Ishikawa (cell line): ENCODE data around the gene CNOT6.

Experiments
- CEBPB ChIP-seq: IDR thresholded peaks from 2 replicates; pipeline ENCODE4 v1.6.1; 2012
- CREB1 ChIP-seq: IDR thresholded peaks from 2 replicates; pipeline ENCODE4 v1.6.1; 2012; ENCODE audit warnings: low read depth
- EGR1 ChIP-seq: IDR thresholded peaks from 2 replicates; pipeline ENCODE4 v1.6.1; 2012
- EP300 ChIP-seq: IDR thresholded peaks from 2 replicates; pipeline ENCODE4 v1.6.1; 2012; ENCODE audit warnings: borderline replicate concordance
- FOXM1 ChIP-seq: IDR thresholded peaks from 2 replicates; pipeline ENCODE4 v1.6.1; 2012; ENCODE audit warnings: low read depth, borderline replicate concordance
- NFIC ChIP-seq: IDR thresholded peaks from 2 replicates; pipeline ENCODE4 v1.6.1; 2012
- RAD21 ChIP-seq: IDR thresholded peaks from 2 replicates; pipeline ENCODE4 v1.6.1; 2012; ENCODE audit warnings: low read depth
- TAF1 ChIP-seq: IDR thresholded peaks from 2 replicates; pipeline ENCODE4 v1.6.1; 2012; ENCODE audit warnings: low read depth, mild to moderate bottlenecking
- TCF12 ChIP-seq: IDR thresholded peaks from 2 replicates; pipeline ENCODE4 v1.6.1; 2012; ENCODE audit warnings: low read depth
- TEAD4 ChIP-seq: IDR thresholded peaks from 2 replicates; pipeline ENCODE4 v1.6.1; 2012
- YY1 ChIP-seq: IDR thresholded peaks from 2 replicates; pipeline ENCODE4 v1.6.1; 2012; ENCODE audit warnings: low read depth
- ZBTB7A ChIP-seq: IDR thresholded peaks from 2 replicates; pipeline ENCODE4 v1.6.1; 2012; ENCODE audit warnings: low read depth
- TF ChIP-seq, protein P1 (sequence below): IDR thresholded peaks from 2 replicates; pipeline ENCODE4 v1.6.1; 2012; ENCODE audit warnings: low read depth, mild to moderate bottlenecking
- TF ChIP-seq, protein P2 (sequence below): IDR thresholded peaks from 2 replicates; pipeline ENCODE4 v1.6.1; 2012
- TF ChIP-seq, protein P3 (sequence below): IDR thresholded peaks from 2 replicates; pipeline ENCODE4 v1.6.1; 2012

CNOT6 gene

GRCh38 chr5:180494060-180494509 is at the start of gene CNOT6:
TSS of gene CNOT6 (plus strand) at chr5:180494379. CDS start at chr5:180529277, 34,898 bp downstream.
- TF ChIP-seq, protein P1, sequence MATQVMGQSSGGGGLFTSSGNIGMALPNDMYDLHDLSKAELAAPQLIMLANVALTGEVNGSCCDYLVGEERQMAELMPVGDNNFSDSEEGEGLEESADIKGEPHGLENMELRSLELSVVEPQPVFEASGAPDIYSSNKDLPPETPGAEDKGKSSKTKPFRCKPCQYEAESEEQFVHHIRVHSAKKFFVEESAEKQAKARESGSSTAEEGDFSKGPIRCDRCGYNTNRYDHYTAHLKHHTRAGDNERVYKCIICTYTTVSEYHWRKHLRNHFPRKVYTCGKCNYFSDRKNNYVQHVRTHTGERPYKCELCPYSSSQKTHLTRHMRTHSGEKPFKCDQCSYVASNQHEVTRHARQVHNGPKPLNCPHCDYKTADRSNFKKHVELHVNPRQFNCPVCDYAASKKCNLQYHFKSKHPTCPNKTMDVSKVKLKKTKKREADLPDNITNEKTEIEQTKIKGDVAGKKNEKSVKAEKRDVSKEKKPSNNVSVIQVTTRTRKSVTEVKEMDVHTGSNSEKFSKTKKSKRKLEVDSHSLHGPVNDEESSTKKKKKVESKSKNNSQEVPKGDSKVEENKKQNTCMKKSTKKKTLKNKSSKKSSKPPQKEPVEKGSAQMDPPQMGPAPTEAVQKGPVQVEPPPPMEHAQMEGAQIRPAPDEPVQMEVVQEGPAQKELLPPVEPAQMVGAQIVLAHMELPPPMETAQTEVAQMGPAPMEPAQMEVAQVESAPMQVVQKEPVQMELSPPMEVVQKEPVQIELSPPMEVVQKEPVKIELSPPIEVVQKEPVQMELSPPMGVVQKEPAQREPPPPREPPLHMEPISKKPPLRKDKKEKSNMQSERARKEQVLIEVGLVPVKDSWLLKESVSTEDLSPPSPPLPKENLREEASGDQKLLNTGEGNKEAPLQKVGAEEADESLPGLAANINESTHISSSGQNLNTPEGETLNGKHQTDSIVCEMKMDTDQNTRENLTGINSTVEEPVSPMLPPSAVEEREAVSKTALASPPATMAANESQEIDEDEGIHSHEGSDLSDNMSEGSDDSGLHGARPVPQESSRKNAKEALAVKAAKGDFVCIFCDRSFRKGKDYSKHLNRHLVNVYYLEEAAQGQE = no peak
- peak; percentile 58; the same call in 1 of the 2 replicates for TF ChIP-seq TEAD4
- TF ChIP-seq NFIC = no peak
- no peak for TF ChIP-seq FOXM1
- peak; percentile 23; the same call in 1 of the 2 replicates for TF ChIP-seq EGR1
- TF ChIP-seq ZBTB7A = no peak
- TF ChIP-seq, protein P2, sequence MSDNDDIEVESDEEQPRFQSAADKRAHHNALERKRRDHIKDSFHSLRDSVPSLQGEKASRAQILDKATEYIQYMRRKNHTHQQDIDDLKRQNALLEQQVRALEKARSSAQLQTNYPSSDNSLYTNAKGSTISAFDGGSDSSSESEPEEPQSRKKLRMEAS = peak; percentile 87
- TF ChIP-seq, protein P3, sequence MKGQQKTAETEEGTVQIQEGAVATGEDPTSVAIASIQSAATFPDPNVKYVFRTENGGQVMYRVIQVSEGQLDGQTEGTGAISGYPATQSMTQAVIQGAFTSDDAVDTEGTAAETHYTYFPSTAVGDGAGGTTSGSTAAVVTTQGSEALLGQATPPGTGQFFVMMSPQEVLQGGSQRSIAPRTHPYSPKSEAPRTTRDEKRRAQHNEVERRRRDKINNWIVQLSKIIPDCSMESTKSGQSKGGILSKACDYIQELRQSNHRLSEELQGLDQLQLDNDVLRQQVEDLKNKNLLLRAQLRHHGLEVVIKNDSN = no peak
- peak; percentile 51; the same call in 1 of the 2 replicates for TF ChIP-seq TAF1
- TF ChIP-seq CEBPB = no peak
- no peak for TF ChIP-seq TCF12
- peak; percentile 54; the same call in 1 of the 2 replicates for TF ChIP-seq EP300
- no peak for TF ChIP-seq RAD21
- TF ChIP-seq CREB1 = peak; percentile 19; the same call in 1 of the 2 replicates
- TF ChIP-seq YY1 = peak; percentile 91

DNA sequence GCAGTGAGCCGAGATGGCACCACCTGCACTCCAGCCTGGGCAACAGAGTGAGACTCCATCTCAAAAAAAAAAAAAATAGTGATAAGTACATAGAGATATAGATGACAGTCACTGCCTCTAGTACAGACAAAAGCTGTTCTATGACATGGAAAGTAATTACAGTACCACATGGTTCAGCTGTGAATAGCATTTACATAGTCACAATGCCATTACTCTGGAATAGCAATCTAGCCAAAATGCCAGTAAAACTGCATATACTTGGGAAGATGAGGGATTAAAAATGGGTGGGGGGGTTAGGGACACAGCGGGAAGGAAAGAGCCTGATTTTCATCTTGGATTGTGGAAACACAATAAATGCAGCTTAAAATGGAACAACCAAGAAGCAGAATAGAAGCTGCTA is 39.4 kb upstream of the CNOT6 start:
- TF ChIP-seq ZBTB7A = no peak

DNA sequence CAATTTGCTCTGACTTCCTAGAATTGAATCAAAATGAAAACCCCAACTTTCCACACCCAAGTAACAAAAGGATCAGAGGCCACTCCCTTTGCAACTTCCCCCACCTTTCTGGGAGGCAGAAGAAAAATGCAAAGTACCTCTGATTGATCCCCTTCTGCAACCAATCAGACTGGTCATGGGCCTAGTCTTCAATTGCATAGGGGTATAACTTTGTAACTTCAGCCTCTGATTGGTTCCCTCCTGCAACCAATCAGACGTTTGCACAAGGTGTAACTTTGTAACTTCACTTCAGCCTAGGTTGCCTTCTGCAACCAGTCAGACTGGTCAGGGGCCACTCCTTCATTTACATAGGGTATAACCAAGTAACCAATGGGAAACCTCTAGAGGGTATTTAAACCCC is 38.3 kb upstream of the CNOT6 start:
- TF ChIP-seq CREB1 (no peak), TEAD4 (no peak), TAF1 (no peak), TCF12 (no peak), NFIC (no peak), FOXM1 (no peak), ZBTB7A (no peak), CEBPB (no peak), RAD21 (no peak), EP300 (no peak), EGR1 (no peak), YY1 (no peak)
- TF ChIP-seq, protein P3 = no peak
- TF ChIP-seq, protein P2 = no peak
- TF ChIP-seq, protein P1 = no peak

DNA sequence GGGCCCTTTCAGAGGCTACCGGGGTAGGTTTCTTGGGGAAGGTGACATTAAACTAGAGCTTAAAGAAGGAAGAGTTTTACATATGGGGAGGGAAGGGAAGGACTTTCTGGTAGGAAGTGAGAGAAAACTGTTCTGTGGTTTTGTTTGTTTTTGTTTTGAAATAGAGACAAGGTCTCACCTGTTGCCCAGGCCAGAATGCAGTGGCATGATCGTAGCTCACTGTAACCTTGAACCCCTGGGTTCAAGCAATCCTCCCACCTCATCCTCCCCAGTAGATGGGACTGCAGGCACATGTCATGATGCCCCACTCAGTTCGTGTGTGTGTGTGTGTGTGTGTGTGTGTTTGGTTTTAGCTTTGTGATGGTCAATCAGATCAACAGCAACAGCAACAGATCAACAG is 37.4 kb upstream of the CNOT6 start:
- TF ChIP-seq FOXM1 (no peak), YY1 (no peak), EGR1 (no peak), TAF1 (no peak)
- TF ChIP-seq, protein P1 = no peak
- TF ChIP-seq, protein P2 = no peak

- TF ChIP-seq TAF1 (no peak), TCF12 (no peak), FOXM1 (no peak), ZBTB7A (no peak), EP300 (no peak), YY1 (no peak), RAD21 (no peak), NFIC (no peak), EGR1 (no peak), TEAD4 (no peak), CREB1 (no peak), CEBPB (no peak)
- TF ChIP-seq, protein P2 = no peak
- TF ChIP-seq, protein P3 = no peak
- TF ChIP-seq, protein P1 = no peak
Observed at GRCh38 chr5:180460834-180461233, 33.3 kb upstream of the CNOT6 start.
